ENCODE data around the gene CLCA4. TPM values are rescaled to one million over a fixed set of nuclear protein-coding genes. Genes with fewer than 3 reads are reported as not detected.

Gene CLCA4
- total and polyA plus RNA-seq, 4 donors = 0.09 to 0.20 (median 0.14) TPM

- DNase-seq (no peak), ATAC-seq (ENCODE audit: insufficient read depth, low FRiP score) (no peak)
- no peaks in the 10 kb centered on the region for H3K9me3 ChIP-seq (ENCODE audit: control insufficient read depth in 4 of 4, insufficient read depth in 3 of 4, low read length in 3 of 4)
- no peak overlapping the region for H3K9ac ChIP-seq (ENCODE audit: insufficient read depth in 1 of 2, low read length in 2 of 2)
- H3K4me3 ChIP-seq = no peak overlapping the region
- H3K36me3 ChIP-seq (ENCODE audit: control insufficient read depth in 4 of 4, insufficient read depth in 4 of 4, low read length in 4 of 4) = no peaks in the 10 kb centered on the region
- no peaks in the 10 kb centered on the region for H3K27me3 ChIP-seq (ENCODE audit: control insufficient read depth in 3 of 3, insufficient read depth in 3 of 3, low read length in 2 of 3)
- H3K4me1 ChIP-seq (ENCODE audit: control insufficient read depth in 5 of 5, insufficient read depth in 5 of 5, low read length in 5 of 5) = peaks cover 0 to 2% (median 0%) of the 10 kb centered on the region in 5 donors
- no peak for TF ChIP-seq CTCF (IDR thresholded peaks at IDR 0.05; ENCODE audit: control extremely low read depth, extremely low read depth)
- H3K27ac ChIP-seq (ENCODE audit: low read depth in 1 of 2, low read length in 1 of 2) = no peak overlapping the region
Observed at GRCh38 chr1:86542631-86543030, 4.2 kb upstream of the CLCA4 start.

- H3K36me3 ChIP-seq (ENCODE audit: control insufficient read depth in 4 of 4, insufficient read depth in 4 of 4, low read length in 4 of 4) = no peaks in the 10 kb centered on the region
- no peak for DNase-seq
- no peak overlapping the region for H3K9ac ChIP-seq (ENCODE audit: insufficient read depth in 1 of 2, low read length in 2 of 2)
- H3K4me3 ChIP-seq = no peak overlapping the region
- no peak for TF ChIP-seq CTCF (IDR thresholded peaks at IDR 0.05; ENCODE audit: control extremely low read depth, extremely low read depth)
- no peak overlapping the region for H3K27ac ChIP-seq (ENCODE audit: low read depth in 1 of 2, low read length in 1 of 2)
- no peak for ATAC-seq (ENCODE audit: insufficient read depth, low FRiP score)
- peaks cover 0 to 3% (median 0%) of the 10 kb centered on the region in 4 donors for H3K9me3 ChIP-seq (ENCODE audit: control insufficient read depth in 4 of 4, insufficient read depth in 3 of 4, low read length in 3 of 4)
- H3K27me3 ChIP-seq (ENCODE audit: control insufficient read depth in 3 of 3, insufficient read depth in 3 of 3, low read length in 2 of 3) = no peaks in the 10 kb centered on the region
- no peaks in the 10 kb centered on the region for H3K4me1 ChIP-seq (ENCODE audit: control insufficient read depth in 5 of 5, insufficient read depth in 5 of 5, low read length in 5 of 5)
Observed at GRCh38 chr1:86548839-86549238, 2.0 kb downstream of the CLCA4 start.

- TF ChIP-seq CTCF (IDR thresholded peaks at IDR 0.05; ENCODE audit: control extremely low read depth, extremely low read depth) = no peak
- 75 to 85% methylated on average over 3 of the region's 3 CpGs for WGBS, 2 donors
- Histone ChIP-seq H3K4me1 (ENCODE audit: control insufficient read depth in 5 of 5, insufficient read depth in 5 of 5, low read length in 5 of 5) (no peaks in the 10 kb centered on the region), H3K4me3 (no peak overlapping the region), H3K27me3 (ENCODE audit: control insufficient read depth in 3 of 3, insufficient read depth in 3 of 3, low read length in 2 of 3) (no peaks in the 10 kb centered on the region), H3K27ac (ENCODE audit: low read depth in 1 of 2, low read length in 1 of 2) (no peak overlapping the region), H3K36me3 (ENCODE audit: control insufficient read depth in 4 of 4, insufficient read depth in 4 of 4, low read length in 4 of 4) (no peaks in the 10 kb centered on the region), H3K9me3 (ENCODE audit: control insufficient read depth in 4 of 4, insufficient read depth in 3 of 4, low read length in 3 of 4) (peaks cover 0 to 3% (median 1%) of the 10 kb centered on the region in 4 donors), H3K9ac (ENCODE audit: insufficient read depth in 1 of 2, low read length in 2 of 2) (no peak overlapping the region)
- no peak for DNase-seq
- ATAC-seq (ENCODE audit: insufficient read depth, low FRiP score) = no peak
Observed at GRCh38 chr1:86551305-86551704, 4.4 kb downstream of the CLCA4 start.

GRCh38 chr1:86552376-86552775, 5.5 kb downstream of the CLCA4 start:
- H3K27ac ChIP-seq (ENCODE audit: low read depth in 1 of 2, low read length in 1 of 2) = no peak overlapping the region
- H3K4me1 ChIP-seq (ENCODE audit: control insufficient read depth in 5 of 5, insufficient read depth in 5 of 5, low read length in 5 of 5) = no peaks in the 10 kb centered on the region
- H3K36me3 ChIP-seq (ENCODE audit: control insufficient read depth in 4 of 4, insufficient read depth in 4 of 4, low read length in 4 of 4) = no peaks in the 10 kb centered on the region
- no peak overlapping the region for H3K9ac ChIP-seq (ENCODE audit: insufficient read depth in 1 of 2, low read length in 2 of 2)
- no peaks in the 10 kb centered on the region for H3K27me3 ChIP-seq (ENCODE audit: control insufficient read depth in 3 of 3, insufficient read depth in 3 of 3, low read length in 2 of 3)
- TF ChIP-seq CTCF (IDR thresholded peaks at IDR 0.05; ENCODE audit: control extremely low read depth, extremely low read depth) = no peak
- H3K9me3 ChIP-seq (ENCODE audit: control insufficient read depth in 4 of 4, insufficient read depth in 3 of 4, low read length in 3 of 4) = peaks cover 0 to 3% (median 1%) of the 10 kb centered on the region in 4 donors
- 97% methylated on average over 19 of the region's 19 CpGs for WGBS, 2 donors
- DNase-seq = no peak
- no peak for ATAC-seq (ENCODE audit: insufficient read depth, low FRiP score)
- H3K4me3 ChIP-seq = no peak overlapping the region
